ENCODE results near the gene TMC4. TPM values are rescaled to one million over a fixed set of nuclear protein-coding genes. Genes with fewer than 3 reads are reported as not detected.

Gene TMC4
- total and polyA plus RNA-seq, 7 experiments from 2014 or later: 0.20 to 5.9 (median 1.1) TPM; not detected in 3

DNA sequence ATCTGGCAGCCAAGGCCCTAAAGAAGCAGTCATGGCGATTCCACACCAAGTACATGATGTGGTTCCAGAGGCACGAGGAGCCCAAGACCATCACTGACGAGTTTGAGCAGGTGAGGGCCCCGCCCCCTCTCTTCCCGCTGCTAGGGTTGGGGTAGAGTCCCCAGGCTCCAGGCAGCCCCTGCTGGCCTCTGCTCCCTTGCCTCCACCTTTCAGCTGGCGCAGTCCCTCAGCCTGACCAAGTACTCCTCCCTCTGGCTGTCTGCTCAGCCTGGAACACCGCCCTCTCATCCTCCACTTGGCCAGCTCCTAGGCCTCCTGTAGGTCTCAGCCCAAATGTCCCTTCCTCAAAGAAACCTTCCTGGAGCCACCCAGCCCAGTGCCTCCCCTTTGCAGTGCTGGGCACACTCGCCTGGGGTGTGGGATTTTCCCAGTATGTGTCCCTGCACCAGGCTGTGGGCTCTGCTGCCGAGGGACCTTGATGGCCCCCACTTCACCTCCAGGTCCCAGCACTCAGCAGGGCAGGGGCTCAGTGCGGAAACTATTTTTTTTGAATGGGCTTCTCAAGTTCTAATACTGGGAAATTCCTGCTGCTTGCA is 19.1 kb downstream of the TMC4 start:
- Histone ChIP-seq H3K4me1 (ENCODE audit: control insufficient read depth in 2 of 2, insufficient read depth in 2 of 2, low read length in 2 of 2) (peaks cover 24 to 43% of the 10 kb centered on the region in 2 donors), H3K27me3 (ENCODE audit: control insufficient read depth in 2 of 2, insufficient read depth in 2 of 2, low read length in 2 of 2) (no peaks in the 10 kb centered on the region), H3K36me3 (ENCODE audit: control insufficient read depth in 2 of 3, insufficient read depth in 3 of 3, low read length in 3 of 3) (peaks cover 10 to 95% (median 41%) of the 10 kb centered on the region in 3 experiments), H3K27ac (ENCODE audit: low read depth, low read length) (peak overlapping the region; percentile 52), H3K9me3 (ENCODE audit: control insufficient read depth in 2 of 3, low read length in 3 of 3) (no peaks in the 10 kb centered on the region), H3K4me3 (ENCODE audit: low read length) (no peak overlapping the region)
- H3K4me3 Mint-ChIP-seq: peak overlapping the region in 6 of 10 donors; percentile 21 to 78 (median 68)
- ATAC-seq (no peak), DNase-seq (no peak)
- CTCF ChIA-PET: no interaction called here
- POLR2A ChIA-PET: interaction anchor here (11.2 kb wide), 1 partner anchor 13 kb away, joined by 173 read pairs; the partner anchor contains the start of gene CNOT3
- H3K27me3 Mint-ChIP-seq: no peaks in the 10 kb centered on the region
- peak overlapping the region; percentile 31 to 96 (median 85) for H3K27ac Mint-ChIP-seq
- H3K9me3 Mint-ChIP-seq: peaks cover 0 to 6% (median 0%) of the 10 kb centered on the region in 11 donors
- H3K36me3 Mint-ChIP-seq: peaks cover 14 to 43% (median 27%) of the 10 kb centered on the region in 5 donors
- peaks cover 29 to 54% (median 50%) of the 10 kb centered on the region in 7 donors for H3K4me1 Mint-ChIP-seq
- intact Hi-C loops (cut with micrococcal nuclease): no loop called here

DNA sequence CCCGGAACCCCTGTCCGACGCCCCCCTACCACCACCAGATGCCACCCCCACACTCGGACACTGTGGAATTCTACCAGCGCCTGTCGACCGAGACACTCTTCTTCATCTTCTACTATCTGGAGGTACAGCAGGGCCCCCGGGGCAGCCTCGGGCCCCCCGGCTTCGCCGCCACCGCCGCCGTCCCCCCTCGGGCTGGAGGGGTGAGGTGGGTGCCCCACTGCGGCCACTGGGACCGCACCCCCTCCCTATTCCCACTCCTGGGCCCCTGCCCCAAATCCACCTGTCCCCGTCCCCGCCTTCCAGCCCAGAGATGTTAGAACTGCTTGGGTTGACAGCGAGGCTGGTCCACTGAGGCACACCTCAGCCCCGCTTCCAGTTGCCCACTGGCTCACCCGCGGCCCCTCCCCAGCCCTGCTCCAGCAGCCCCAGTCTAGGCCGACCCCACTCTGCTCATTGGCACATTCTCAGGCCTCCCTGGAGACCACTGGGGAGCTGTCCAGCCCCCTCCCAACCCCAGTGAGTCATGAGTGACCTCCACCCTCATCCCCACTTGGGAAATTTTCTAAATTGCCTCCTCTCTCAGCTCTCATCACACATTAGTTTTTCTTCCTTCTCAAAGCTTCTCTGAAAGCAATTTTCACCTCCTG is 20.0 kb downstream of the TMC4 start:
- Histone ChIP-seq H3K9me3 (ENCODE audit: control insufficient read depth in 2 of 3, low read length in 3 of 3) (no peaks in the 10 kb centered on the region), H3K27ac (ENCODE audit: low read depth, low read length) (peak overlapping the region; percentile 52), H3K36me3 (ENCODE audit: control insufficient read depth in 2 of 3, insufficient read depth in 3 of 3, low read length in 3 of 3) (peaks cover 10 to 100% (median 38%) of the 10 kb centered on the region in 3 experiments), H3K4me3 (ENCODE audit: low read length) (no peak overlapping the region), H3K27me3 (ENCODE audit: control insufficient read depth in 2 of 2, insufficient read depth in 2 of 2, low read length in 2 of 2) (no peaks in the 10 kb centered on the region), H3K4me1 (ENCODE audit: control insufficient read depth in 2 of 2, insufficient read depth in 2 of 2, low read length in 2 of 2) (peaks cover 15 to 34% of the 10 kb centered on the region in 2 donors)
- Mint-ChIP-seq H3K4me3 (peak overlapping the region in 2 of 10 donors; percentile 36 to 39), H3K27me3 (no peaks in the 10 kb centered on the region), H3K4me1 (peaks cover 22 to 46% (median 42%) of the 10 kb centered on the region in 7 donors), H3K27ac (peak overlapping the region in 3 of 9 donors; percentile 23 to 91 (median 86)), H3K36me3 (peaks cover 14 to 39% (median 28%) of the 10 kb centered on the region in 5 donors), H3K9me3 (peaks cover 0 to 3% (median 0%) of the 10 kb centered on the region in 11 donors)
- DNase-seq (no peak), ATAC-seq (no peak)
- intact Hi-C loops (cut with micrococcal nuclease): no loop called here
- POLR2A ChIA-PET: interaction anchor here (0.6 to 11.2 kb wide), 2 partner anchors 12 to 59 kb away, joined by 3 to 173 read pairs; partner anchors contain the start of gene CNOT3
- CTCF ChIA-PET: no interaction called here

DNA sequence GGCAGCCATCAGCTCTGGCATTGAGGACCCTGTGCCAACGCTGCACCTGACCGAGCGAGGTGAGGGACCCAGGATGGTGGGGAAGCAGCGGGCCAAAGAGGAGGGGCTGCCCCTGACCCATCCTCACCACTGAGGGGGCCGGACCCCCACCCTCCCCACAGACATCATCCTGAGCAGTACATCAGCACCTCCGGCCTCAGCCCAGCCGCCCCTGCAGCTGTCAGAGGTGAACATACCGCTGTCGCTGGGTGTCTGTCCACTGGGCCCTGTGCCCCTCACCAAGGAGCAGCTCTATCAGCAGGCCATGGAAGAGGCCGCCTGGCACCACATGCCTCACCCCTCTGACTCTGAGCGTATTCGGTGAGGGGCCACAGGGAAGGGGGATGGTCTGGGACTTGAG is 20.7 kb downstream of the TMC4 start:
- intact Hi-C loops (cut with micrococcal nuclease): no loop called here
- peaks cover 0 to 2% (median 0%) of the 10 kb centered on the region in 11 donors for H3K9me3 Mint-ChIP-seq
- peaks cover 14 to 43% (median 28%) of the 10 kb centered on the region in 5 donors for H3K36me3 Mint-ChIP-seq
- H3K27me3 Mint-ChIP-seq: no peaks in the 10 kb centered on the region
- H3K4me3 Mint-ChIP-seq: no peak overlapping the region
- Histone ChIP-seq H3K27me3 (ENCODE audit: control insufficient read depth in 2 of 2, insufficient read depth in 2 of 2, low read length in 2 of 2) (no peaks in the 10 kb centered on the region), H3K4me1 (ENCODE audit: control insufficient read depth in 2 of 2, insufficient read depth in 2 of 2, low read length in 2 of 2) (peaks cover 15 to 32% of the 10 kb centered on the region in 2 donors), H3K9me3 (ENCODE audit: control insufficient read depth in 2 of 3, low read length in 3 of 3) (no peaks in the 10 kb centered on the region), H3K27ac (ENCODE audit: low read depth, low read length) (no peak overlapping the region), H3K36me3 (ENCODE audit: control insufficient read depth in 2 of 3, insufficient read depth in 3 of 3, low read length in 3 of 3) (peaks cover 10 to 100% (median 37%) of the 10 kb centered on the region in 3 experiments), H3K4me3 (ENCODE audit: low read length) (no peak overlapping the region)
- no peak for ATAC-seq
- H3K27ac Mint-ChIP-seq: peak overlapping the region in 1 of 9 donors; percentile 78
- POLR2A ChIA-PET: interaction anchor here (11.2 kb wide), 1 partner anchor 12 kb away, joined by 173 read pairs; the partner anchor contains the start of gene CNOT3
- H3K4me1 Mint-ChIP-seq: peaks cover 22 to 44% (median 41%) of the 10 kb centered on the region in 7 donors
- DNase-seq: no peak
- CTCF ChIA-PET: no interaction called here

DNA sequence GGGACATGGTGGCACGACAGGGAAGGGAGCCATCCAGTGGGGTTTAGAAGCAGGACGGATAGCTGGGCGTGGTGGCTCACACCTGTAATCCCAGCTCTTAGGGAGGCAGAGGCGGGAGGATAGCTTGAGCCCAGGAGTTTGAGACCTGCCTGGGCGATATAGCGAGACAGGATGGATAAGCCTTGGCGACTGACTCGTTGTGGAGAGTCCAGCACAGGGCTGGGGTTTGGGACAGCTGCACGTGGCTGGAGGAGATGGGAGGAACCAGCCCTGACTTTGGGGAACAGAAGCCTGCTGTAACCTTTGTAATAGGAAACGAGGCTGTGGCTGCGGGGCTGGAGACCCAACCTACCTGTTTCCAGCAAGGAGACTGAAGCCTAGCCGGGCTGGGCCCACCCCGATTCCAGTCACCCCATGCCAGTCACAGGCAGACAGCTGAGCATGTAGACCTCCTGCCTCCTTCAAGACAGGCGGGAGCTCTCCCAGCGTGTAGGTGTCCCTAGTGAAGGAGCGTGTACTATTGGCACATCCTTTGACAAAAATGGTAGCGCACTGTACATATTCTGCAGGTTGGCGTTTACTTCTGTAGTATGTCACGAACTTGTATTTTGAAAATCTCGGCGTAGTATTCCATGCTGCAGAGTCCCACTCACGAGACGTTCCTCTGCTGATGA is 21.5 kb downstream of the TMC4 start:
- POLR2A ChIA-PET: interaction anchor here (0.5 to 11.2 kb wide), 2 partner anchors 11 to 36 kb away, joined by 3 to 173 read pairs; partner anchors contain the start of genes CNOT3 and TFPT
- no peak overlapping the region for H3K4me3 ChIP-seq (ENCODE audit: low read length)

DNA sequence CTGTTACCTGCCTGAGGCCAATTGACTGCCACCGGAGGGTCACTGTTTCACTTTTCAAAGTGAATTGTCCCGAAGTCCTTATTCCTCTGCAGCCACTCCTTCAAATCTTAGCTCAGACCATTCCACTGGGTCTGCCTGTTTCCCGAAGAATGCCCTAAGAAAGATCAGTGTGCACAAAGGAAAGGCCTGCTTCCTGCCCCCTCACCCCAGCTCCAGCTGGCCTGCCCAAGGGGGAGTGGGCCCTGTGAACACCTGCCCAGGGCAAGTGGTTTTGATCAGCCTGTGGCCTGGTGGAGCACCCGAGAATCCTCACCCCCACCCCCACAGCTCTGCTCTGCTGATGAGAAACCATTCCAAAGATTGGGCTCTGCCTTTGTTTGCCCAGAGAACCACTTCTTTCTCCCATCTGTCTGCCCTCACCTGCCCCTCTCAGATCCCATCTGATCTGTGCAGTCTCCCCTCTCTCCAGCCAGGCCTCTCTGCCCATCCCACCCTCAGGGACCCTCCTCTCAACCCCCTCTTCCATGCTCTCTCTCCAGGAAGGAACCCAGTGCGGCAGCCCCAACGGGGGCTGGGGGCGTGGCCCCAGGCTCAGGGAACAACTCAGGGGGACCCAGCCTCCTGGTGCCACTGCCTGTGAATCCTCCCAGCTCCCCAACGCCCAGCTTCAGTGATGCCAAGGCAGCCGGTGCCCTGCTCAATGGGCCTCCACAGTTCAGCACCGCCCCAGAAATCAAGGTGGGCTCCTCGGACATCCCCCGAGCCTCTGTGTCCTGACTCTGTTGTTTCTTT is 23.7 kb downstream of the TMC4 start:
- Mint-ChIP-seq H3K27ac (peak overlapping the region in 2 of 9 donors; percentile 23 to 25), H3K9me3 (peaks cover 0 to 2% (median 0%) of the 10 kb centered on the region in 11 donors), H3K36me3 (peaks cover 9 to 45% (median 21%) of the 10 kb centered on the region in 5 donors), H3K4me3 (no peak overlapping the region), H3K27me3 (no peaks in the 10 kb centered on the region), H3K4me1 (peaks cover 8 to 25% (median 17%) of the 10 kb centered on the region in 7 donors)
- ATAC-seq: no peak
- no peak for DNase-seq
- no peak overlapping the region for H3K4me3 ChIP-seq (ENCODE audit: low read length)
- ChIA-PET POLR2A (interaction anchor here (2.4 to 11.2 kb wide), 2 partner anchors 9 to 10 kb away, joined by 24 to 173 read pairs; partner anchors contain the start of genes CNOT3 and LENG1), CTCF (no interaction called here)
- no peaks in the 10 kb centered on the region for H3K27me3 ChIP-seq (ENCODE audit: control insufficient read depth in 2 of 2, insufficient read depth in 2 of 2, low read length in 2 of 2)
- intact Hi-C loops (cut with micrococcal nuclease): no loop called here
- H3K27ac ChIP-seq (ENCODE audit: low read depth, low read length): no peak overlapping the region
- no peaks in the 10 kb centered on the region for H3K9me3 ChIP-seq (ENCODE audit: control insufficient read depth in 2 of 3, low read length in 3 of 3)
- H3K4me1 ChIP-seq (ENCODE audit: control insufficient read depth in 2 of 2, insufficient read depth in 2 of 2, low read length in 2 of 2): peaks cover 2 to 13% of the 10 kb centered on the region in 2 donors
- H3K36me3 ChIP-seq (ENCODE audit: control insufficient read depth in 2 of 3, insufficient read depth in 3 of 3, low read length in 3 of 3): peaks cover 7 to 100% (median 40%) of the 10 kb centered on the region in 3 experiments

More for the DNA sequence above, 21.5 kb downstream of the TMC4 start:
- Histone ChIP-seq H3K9me3 (ENCODE audit: control insufficient read depth in 2 of 3, low read length in 3 of 3) (no peaks in the 10 kb centered on the region), H3K27ac (ENCODE audit: low read depth, low read length) (no peak overlapping the region), H3K27me3 (ENCODE audit: control insufficient read depth in 2 of 2, insufficient read depth in 2 of 2, low read length in 2 of 2) (no peaks in the 10 kb centered on the region), H3K36me3 (ENCODE audit: control insufficient read depth in 2 of 3, insufficient read depth in 3 of 3, low read length in 3 of 3) (peaks cover 8 to 100% (median 40%) of the 10 kb centered on the region in 3 experiments), H3K4me1 (ENCODE audit: control insufficient read depth in 2 of 2, insufficient read depth in 2 of 2, low read length in 2 of 2) (peaks cover 15 to 32% of the 10 kb centered on the region in 2 donors)
- H3K4me1 Mint-ChIP-seq: peaks cover 18 to 37% (median 35%) of the 10 kb centered on the region in 7 donors
- CTCF ChIA-PET: no interaction called here
- no peak for ATAC-seq
- H3K36me3 Mint-ChIP-seq: peaks cover 9 to 44% (median 24%) of the 10 kb centered on the region in 5 donors
- DNase-seq: no peak
- peaks cover 0 to 2% (median 0%) of the 10 kb centered on the region in 11 donors for H3K9me3 Mint-ChIP-seq
- no peak overlapping the region for H3K4me3 Mint-ChIP-seq
- no peaks in the 10 kb centered on the region for H3K27me3 Mint-ChIP-seq
- intact Hi-C loops (cut with micrococcal nuclease): no loop called here
- peak overlapping the region in 3 of 9 donors; percentile 21 to 64 (median 36) for H3K27ac Mint-ChIP-seq
